WERI-Rb-1 (cell line): Measurements from ENCODE around the gene DACH2.
A peak's percentile ranks its signal among the peaks of the same experiment; 100 is the strongest.
"Not testable (repeated sequence)": the region's sequence is repeated elsewhere in the genome, so short reads cannot be mapped to it uniquely, and the experiment has no call there.

Experiments used
- DNase-seq: peaks from one replicate; pipeline ENCODE4 v3.0.0-alpha.2; 2020
- H3K27ac ChIP-seq: fragments of 250-450 bp; sonication (Bioruptor Pico); 2 replicates; pipeline ENCODE4 v1.5.1; 2020; ENCODE audit warnings: mild to moderate bottlenecking, moderate library complexity
- H3K27me3 ChIP-seq: fragments of 250-450 bp; sonication (Bioruptor Pico); 2 replicates; pipeline ENCODE4 v1.5.1; 2021; ENCODE audit warnings: mild to moderate bottlenecking, low read depth, moderate library complexity; ENCODE audit not compliant: insufficient read depth, severe bottlenecking
- H3K36me3 ChIP-seq: fragments of 250-450 bp; sonication (Bioruptor Pico); 2 replicates; pipeline ENCODE4 v1.5.1; 2020; ENCODE audit warnings: mild to moderate bottlenecking, moderate library complexity
- H3K4me3 ChIP-seq: 2 replicates; pipeline ENCODE4 v1.5.1; 2011; ENCODE audit warnings: low read depth, mild to moderate bottlenecking, control low read depth, low read length
- H3K9me3 ChIP-seq: fragments of 250-450 bp; sonication (Bioruptor Pico); 2 replicates; pipeline ENCODE4 v1.5.1; 2021; ENCODE audit warnings: mild to moderate bottlenecking, moderate library complexity; ENCODE audit not compliant: severe bottlenecking
- TF ChIP-seq, protein P1 (sequence below): IDR thresholded peaks from 2 replicates; pipeline ENCODE4 v1.5.1; 2011; ENCODE audit warnings: low read depth, mild to moderate bottlenecking, control low read depth, inconsistent platforms, low read length

DACH2 gene

DNA sequence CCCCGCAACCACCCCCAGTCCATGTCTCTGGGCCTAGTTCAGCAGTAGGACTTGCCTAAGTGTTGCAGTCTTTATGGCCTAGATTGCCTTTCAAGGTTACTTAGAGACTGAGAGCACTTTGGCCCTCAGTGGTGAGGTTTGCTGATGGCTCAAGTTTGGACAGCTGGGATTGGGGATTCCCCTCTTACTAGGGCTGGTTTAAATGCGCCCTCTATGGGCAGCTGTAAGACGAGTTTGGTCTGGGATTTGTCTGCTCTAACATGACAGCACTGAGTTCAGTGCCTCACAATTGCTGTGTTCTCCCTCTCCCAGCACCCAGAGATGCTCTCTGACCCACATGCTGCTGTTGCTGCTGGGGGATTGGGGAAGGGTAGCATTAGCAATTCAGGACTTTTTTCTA, 23.1 kb downstream of the DACH2 start:
- Histone ChIP-seq H3K9me3 (no peaks in the 10 kb centered on the region), H3K4me3 (no peak overlapping the region), H3K27ac (no peak overlapping the region), H3K27me3 (peaks cover 39% of the 10 kb centered on the region), H3K36me3 (no peaks in the 10 kb centered on the region)
- TF ChIP-seq, protein P1, sequence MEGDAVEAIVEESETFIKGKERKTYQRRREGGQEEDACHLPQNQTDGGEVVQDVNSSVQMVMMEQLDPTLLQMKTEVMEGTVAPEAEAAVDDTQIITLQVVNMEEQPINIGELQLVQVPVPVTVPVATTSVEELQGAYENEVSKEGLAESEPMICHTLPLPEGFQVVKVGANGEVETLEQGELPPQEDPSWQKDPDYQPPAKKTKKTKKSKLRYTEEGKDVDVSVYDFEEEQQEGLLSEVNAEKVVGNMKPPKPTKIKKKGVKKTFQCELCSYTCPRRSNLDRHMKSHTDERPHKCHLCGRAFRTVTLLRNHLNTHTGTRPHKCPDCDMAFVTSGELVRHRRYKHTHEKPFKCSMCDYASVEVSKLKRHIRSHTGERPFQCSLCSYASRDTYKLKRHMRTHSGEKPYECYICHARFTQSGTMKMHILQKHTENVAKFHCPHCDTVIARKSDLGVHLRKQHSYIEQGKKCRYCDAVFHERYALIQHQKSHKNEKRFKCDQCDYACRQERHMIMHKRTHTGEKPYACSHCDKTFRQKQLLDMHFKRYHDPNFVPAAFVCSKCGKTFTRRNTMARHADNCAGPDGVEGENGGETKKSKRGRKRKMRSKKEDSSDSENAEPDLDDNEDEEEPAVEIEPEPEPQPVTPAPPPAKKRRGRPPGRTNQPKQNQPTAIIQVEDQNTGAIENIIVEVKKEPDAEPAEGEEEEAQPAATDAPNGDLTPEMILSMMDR: peak; percentile 76
- DNase-seq: peak; percentile 33

DNA sequence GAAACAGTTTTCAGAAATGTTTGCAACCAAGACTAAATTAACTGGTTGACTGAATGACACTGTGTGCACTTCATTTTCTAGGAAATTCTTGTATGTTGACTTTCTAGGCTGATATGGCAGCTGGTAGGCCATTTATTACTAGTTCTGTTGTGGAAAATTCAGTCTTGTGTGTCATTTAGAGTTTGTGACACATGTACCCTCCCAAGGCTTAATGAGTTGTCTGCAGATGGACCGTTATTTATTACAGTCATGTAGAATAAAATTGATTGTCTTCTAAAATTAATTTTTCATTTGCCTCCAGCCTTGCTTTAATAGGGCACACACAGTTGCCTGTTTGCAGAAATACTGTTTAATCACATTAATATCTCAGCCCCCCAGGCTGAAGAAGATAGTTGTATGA, 30.7 kb downstream of the DACH2 start:
- Histone ChIP-seq H3K27ac (no peak overlapping the region), H3K4me3 (no peak overlapping the region), H3K36me3 (no peaks in the 10 kb centered on the region), H3K9me3 (no peaks in the 10 kb centered on the region), H3K27me3 (peaks cover 14% of the 10 kb centered on the region)
- TF ChIP-seq, protein P1: no peak
- DNase-seq: no peak

DNA sequence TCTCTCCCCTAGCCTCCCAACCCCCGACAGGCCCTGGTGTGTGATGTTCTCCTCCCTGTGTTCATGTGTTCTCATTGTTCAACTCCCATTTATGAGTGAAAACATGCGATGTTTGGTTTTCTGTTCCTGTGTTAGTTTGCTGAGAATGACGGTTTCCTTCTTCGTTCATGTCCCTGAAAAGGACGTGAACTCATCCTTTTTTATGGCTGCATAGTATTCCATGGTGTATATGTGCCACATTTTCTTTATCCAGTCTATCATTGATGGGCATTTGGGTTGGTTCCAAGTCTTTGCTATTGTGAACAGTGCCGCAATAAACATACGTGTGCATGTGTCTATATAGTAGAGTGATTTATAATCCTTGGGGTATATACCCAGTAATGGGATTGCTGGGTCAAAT, 33.1 kb downstream of the DACH2 start:
- H3K27ac ChIP-seq, H3K36me3 ChIP-seq, H3K4me3 ChIP-seq, H3K9me3 ChIP-seq, DNase-seq: not testable (repeated sequence)
- H3K27me3 ChIP-seq: peaks cover 17% of the 10 kb centered on the region

DNA sequence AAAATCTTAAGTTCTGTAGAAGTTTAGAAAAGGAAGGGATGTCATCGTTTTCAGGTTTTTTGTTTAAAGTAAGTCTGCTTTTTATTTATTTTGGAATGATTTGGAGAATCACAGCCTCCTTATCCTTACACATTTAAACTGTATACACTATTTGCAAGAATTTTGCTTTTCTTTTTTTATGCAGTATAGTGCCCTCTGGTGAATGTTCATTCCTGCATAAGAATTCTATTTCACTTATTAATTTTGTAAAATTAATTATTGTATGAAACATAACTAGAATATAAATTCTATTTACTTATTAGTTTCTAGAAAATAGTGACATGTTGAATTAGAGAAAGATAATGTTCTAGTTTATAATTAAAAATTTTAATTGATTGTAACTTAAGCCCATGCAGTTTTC, 44.6 kb downstream of the DACH2 start:
- Histone ChIP-seq H3K27ac (no peak overlapping the region), H3K27me3 (peaks cover 45% of the 10 kb centered on the region), H3K9me3 (no peaks in the 10 kb centered on the region), H3K36me3 (no peaks in the 10 kb centered on the region), H3K4me3 (no peak overlapping the region)
- DNase-seq: no peak
- TF ChIP-seq, protein P1: no peak

DNA sequence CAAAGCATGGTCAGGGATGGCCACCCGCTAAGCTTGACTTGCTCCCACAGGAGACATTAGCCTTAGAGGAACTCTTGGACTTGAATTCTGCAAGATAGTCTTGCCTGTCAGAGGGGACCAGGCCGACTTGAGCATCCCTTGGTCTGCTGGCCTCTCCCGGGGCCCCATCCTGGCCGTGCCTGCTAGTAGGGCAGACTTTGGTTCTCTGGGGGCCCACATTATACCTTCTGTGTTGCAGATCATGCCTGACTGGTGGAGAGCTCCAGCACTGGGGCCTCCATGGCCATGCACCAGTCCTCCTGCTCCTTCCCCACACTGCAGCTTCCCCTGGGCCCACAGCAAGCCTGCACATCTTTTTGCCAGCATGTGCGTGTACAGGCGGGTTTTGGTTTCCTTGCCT, 46.5 kb downstream of the DACH2 start:
- Histone ChIP-seq H3K27ac (no peak overlapping the region), H3K27me3 (peaks cover 38% of the 10 kb centered on the region), H3K36me3 (no peaks in the 10 kb centered on the region), H3K9me3 (no peaks in the 10 kb centered on the region), H3K4me3 (no peak overlapping the region)
- DNase-seq: no peak
- TF ChIP-seq, protein P1: no peak

DNA sequence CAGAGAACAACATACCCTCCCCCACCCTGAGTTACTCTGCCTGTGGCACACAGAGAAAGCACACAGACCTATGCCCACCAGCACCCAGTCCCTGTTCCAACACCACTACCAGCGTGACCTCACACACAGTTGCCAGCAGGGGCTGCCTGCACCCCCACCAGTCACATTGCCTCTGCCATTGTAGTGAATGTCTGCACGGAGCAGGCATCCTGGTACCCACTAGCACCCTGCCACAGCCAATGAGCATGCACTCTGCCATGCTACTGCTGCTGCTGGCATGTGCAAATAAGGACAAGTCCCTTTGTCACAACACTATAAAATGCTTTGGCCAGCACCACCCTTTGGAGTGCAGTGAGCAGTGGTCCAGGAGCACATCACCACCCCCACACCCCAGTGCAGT, 47.1 kb downstream of the DACH2 start:
- TF ChIP-seq, protein P1: no peak
- no peak for DNase-seq
- peaks cover 35% of the 10 kb centered on the region for H3K27me3 ChIP-seq
- no peak overlapping the region for H3K4me3 ChIP-seq
- H3K36me3 ChIP-seq: no peaks in the 10 kb centered on the region
- H3K9me3 ChIP-seq: no peaks in the 10 kb centered on the region
- no peak overlapping the region for H3K27ac ChIP-seq
